Peyer's patch (tissue), 4 donors: ENCODE results near the gene TMEM248. TPM values are rescaled to one million over a fixed set of nuclear protein-coding genes. Genes with fewer than 3 reads are reported as not detected.
"Not testable (repeated sequence)": the region's sequence is repeated elsewhere in the genome, so short reads cannot be mapped to it uniquely, and the experiment has no call there.

Experiments used
- DNase-seq, 3 donors: peaks; one replicate each; pipeline ENCODE4 v3.0.0-alpha.2; 2017 to 2019
- H3K27ac ChIP-seq, 4 donors: fragments of 200-600 bp; sonication (generic); one replicate each; pipeline ENCODE4 v1.5.1; 2016 to 2019
- H3K27me3 ChIP-seq, 2 donors: fragments of 200-600 bp; sonication (generic); one replicate each; pipeline ENCODE4 v1.5.1; 2019
- H3K36me3 ChIP-seq, 3 donors: fragments of 200-600 bp; sonication (generic); one replicate each; pipeline ENCODE4 v1.5.1; 2016 to 2019
- H3K4me1 ChIP-seq, 4 donors: fragments of 200-600 bp; sonication (generic); one replicate each; pipeline ENCODE4 v1.5.1; 2016 to 2019
- H3K4me3 ChIP-seq, 4 donors: fragments of 200-600 bp; sonication (generic); 1 replicate in 3 of 4; 2 replicates in 1 of 4; pipeline ENCODE4 v1.5.1; 2016 to 2019; ENCODE audit warnings: mild to moderate bottlenecking in 1 of 4
- H3K9me3 ChIP-seq, 4 donors: fragments of 200-600 bp; sonication (generic); one replicate each; pipeline ENCODE4 v1.5.1; 2016 to 2019; ENCODE audit warnings: mild to moderate bottlenecking in 1 of 4
- CTCF ChIP-seq, 6 experiments: fragments of 450-650 bp in 4 of 6; fragments of 200-600 bp in 2 of 6; sonication (generic) in 1 of 6; IDR thresholded peaks; one replicate each; pipeline ENCODE4 v1.5.1; 2017 to 2019; ENCODE audit warnings: antibody characterized with exemption in 6 of 6, mild to moderate bottlenecking in 3 of 6, moderate library complexity in 1 of 6
- POLR2A ChIP-seq, 2 donors: fragments of 450-650 bp; IDR thresholded peaks; one replicate each; pipeline ENCODE4 v1.5.1; 2017; ENCODE audit warnings: antibody characterized with exemption in 2 of 2, mild to moderate bottlenecking in 2 of 2, moderate library complexity in 2 of 2
- total RNA-seq, 4 donors: library from RNA; depleted of rRNA; stranded (reverse); fragments of >200 nt; gene quantifications; one replicate each; pipeline ENCODE4 v1.1.0, GENCODE V29; 2016

TMEM248 gene
- 100 to 1,000 TPM in 3 of 4 donors, 10 to 100 TPM in 1; 61.9 to 125 (median 115) TPM for total RNA-seq

DNA sequence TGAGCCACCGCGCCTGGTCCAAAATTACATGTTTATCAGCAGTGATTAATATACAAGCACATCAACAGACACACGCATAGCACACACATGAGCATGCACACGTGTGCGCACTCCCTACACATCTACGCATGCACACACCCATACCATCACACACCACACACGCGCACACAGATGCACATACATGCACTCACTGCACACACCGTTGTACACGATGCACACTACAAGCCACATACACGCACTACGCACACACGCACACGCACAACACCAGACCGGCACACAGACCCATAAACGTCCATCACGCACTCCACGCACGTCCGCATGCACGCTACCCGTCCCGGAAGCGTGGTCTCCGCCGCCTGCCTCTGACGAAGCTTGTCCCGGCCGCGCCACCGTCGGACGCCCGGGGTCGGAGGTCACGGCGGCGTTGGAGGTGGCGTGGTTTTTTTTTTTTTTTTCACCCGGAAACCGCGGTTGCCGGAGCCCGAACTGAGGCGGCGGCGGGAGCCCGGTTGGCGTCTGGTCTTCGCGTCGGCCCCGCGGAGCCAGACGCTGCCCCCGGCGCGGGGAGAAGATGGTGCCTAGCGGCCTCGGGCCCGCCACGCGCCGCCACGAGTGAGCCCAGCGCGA lies at the start of gene TMEM248:
TMEM248 (plus strand) TSS at position 457 of the 627 bp plus-strand sequence. CDS start 20,641 bp downstream, outside the sequence.
- H3K4me3 ChIP-seq = peak within 1 kb of the TSS; percentile 85 to 95 (median 92)
- TF ChIP-seq CTCF (IDR thresholded peaks at IDR 0.05) (no peak), POLR2A (IDR thresholded peaks at IDR 0.05) (peak; percentile 47 to 56)
- H3K27ac ChIP-seq = peak within 1 kb of the TSS; percentile 87 to 94 (median 90)
- H3K27me3 ChIP-seq = no peaks in the 10 kb centered on the region
- no peaks in the 10 kb centered on the region for H3K9me3 ChIP-seq
- peaks cover 0 to 23% (median 3%) of the 10 kb centered on the region in 4 donors for H3K4me1 ChIP-seq
- peaks cover 0 to 7% (median under 1%) of the 10 kb centered on the region in 3 donors for H3K36me3 ChIP-seq
- DNase-seq = peak; percentile 92 to 96 (median 95)

GRCh38 chr7:66873476-66873875 lies 47.5 kb upstream of the TMEM248 start:
- no peak overlapping the region for H3K27ac ChIP-seq
- DNase-seq = no peak
- TF ChIP-seq POLR2A (IDR thresholded peaks at IDR 0.05) = no peak
- no peak overlapping the region for H3K4me3 ChIP-seq
- no peaks in the 10 kb centered on the region for H3K4me1 ChIP-seq
- no peaks in the 10 kb centered on the region for H3K9me3 ChIP-seq
- no peaks in the 10 kb centered on the region for H3K27me3 ChIP-seq
- peaks cover 0 to 4% (median 0%) of the 10 kb centered on the region in 3 donors for H3K36me3 ChIP-seq

GRCh38 chr7:66877577-66878300 lies 43.3 kb upstream of the TMEM248 start:
- H3K27me3 ChIP-seq = no peaks in the 10 kb centered on the region
- no peak overlapping the region for H3K27ac ChIP-seq
- DNase-seq = no peak
- no peaks in the 10 kb centered on the region for H3K4me1 ChIP-seq
- H3K9me3 ChIP-seq = no peaks in the 10 kb centered on the region
- TF ChIP-seq CTCF (IDR thresholded peaks at IDR 0.05) (no peak), POLR2A (IDR thresholded peaks at IDR 0.05) (no peak)
- no peaks in the 10 kb centered on the region for H3K36me3 ChIP-seq
- H3K4me3 ChIP-seq = no peak overlapping the region

DNA sequence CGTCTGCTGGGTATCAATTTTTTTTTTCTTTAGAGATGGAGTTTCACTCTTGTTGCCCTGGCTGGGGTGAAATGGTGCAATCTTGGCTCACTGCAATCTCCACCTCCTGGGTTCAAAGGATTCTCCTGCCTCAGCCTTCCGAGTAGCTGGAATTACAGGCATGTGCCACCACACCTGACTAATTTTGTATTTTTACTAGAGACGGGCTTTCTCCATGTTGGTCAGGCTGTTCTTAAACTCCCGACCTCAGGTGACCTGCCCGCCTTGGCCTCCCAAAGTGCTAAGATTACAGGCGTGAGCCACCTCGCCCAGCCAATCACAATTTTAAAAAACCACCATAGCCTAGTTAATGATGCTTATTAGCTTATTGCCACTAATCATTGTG lies 42.7 kb upstream of the TMEM248 start:
- H3K4me3 ChIP-seq, H3K27ac ChIP-seq, H3K27me3 ChIP-seq, H3K36me3 ChIP-seq, H3K9me3 ChIP-seq, H3K4me1 ChIP-seq, DNase-seq: not testable (repeated sequence)

- no peak overlapping the region for H3K27ac ChIP-seq
- no peak for DNase-seq
- H3K9me3 ChIP-seq = no peaks in the 10 kb centered on the region
- no peaks in the 10 kb centered on the region for H3K27me3 ChIP-seq
- no peaks in the 10 kb centered on the region for H3K36me3 ChIP-seq
- H3K4me1 ChIP-seq = no peaks in the 10 kb centered on the region
- no peak overlapping the region for H3K4me3 ChIP-seq
- TF ChIP-seq CTCF (IDR thresholded peaks at IDR 0.05) = no peak
- no peak for TF ChIP-seq POLR2A (IDR thresholded peaks at IDR 0.05)
These were observed 41.0 kb upstream of the TMEM248 start for GRCh38 chr7:66880053-66880452.

DNA sequence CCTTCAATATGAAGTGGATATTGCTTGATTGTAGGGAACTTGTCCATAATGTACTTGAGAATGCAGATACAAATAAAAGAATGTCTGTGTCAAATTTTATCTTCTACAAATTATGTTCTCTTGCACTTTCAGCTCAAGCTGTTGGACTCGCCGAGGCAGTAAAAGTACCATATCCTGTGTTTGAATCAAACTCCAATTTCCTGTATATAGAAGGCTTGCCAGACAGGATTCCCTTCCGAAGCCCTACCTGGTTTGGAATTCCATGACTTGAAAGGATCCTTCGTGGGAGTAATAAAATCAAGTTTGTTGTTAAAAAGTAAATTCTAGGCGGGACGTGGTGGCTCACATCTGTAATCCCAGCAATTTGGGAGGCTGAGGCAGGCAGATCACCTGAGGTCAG lies 40.4 kb upstream of the TMEM248 start:
- H3K27me3 ChIP-seq, H3K36me3 ChIP-seq, DNase-seq, H3K4me1 ChIP-seq, H3K9me3 ChIP-seq, H3K27ac ChIP-seq, H3K4me3 ChIP-seq: not testable (repeated sequence)

DNA sequence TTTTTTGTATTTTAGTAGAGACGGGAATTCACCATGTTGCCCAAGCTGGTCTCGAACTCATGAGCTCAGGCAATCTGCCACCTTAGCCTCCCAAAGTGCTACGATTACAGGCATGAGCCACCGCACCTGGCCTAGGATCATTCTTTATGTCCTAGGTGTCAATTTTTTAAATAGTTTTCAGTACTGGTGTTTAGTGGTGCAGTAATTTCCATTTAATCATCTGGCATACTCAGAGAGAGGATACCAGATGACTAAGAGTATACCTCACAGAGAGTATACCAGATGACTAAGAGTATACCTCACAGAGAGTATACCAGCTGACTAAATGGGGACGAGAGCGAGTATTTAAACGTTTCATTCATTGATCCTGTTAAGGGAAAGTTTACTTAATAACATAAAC lies 37.3 kb upstream of the TMEM248 start:
- no peak for DNase-seq
- Histone ChIP-seq H3K4me1 (no peaks in the 10 kb centered on the region), H3K27ac (no peak overlapping the region), H3K9me3 (no peaks in the 10 kb centered on the region), H3K27me3 (no peaks in the 10 kb centered on the region), H3K4me3 (no peak overlapping the region), H3K36me3 (no peaks in the 10 kb centered on the region)
- no peak for TF ChIP-seq CTCF (IDR thresholded peaks at IDR 0.05)
- no peak for TF ChIP-seq POLR2A (IDR thresholded peaks at IDR 0.05)

- H3K9me3 ChIP-seq, H3K27me3 ChIP-seq, H3K4me1 ChIP-seq, H3K4me3 ChIP-seq, H3K36me3 ChIP-seq, H3K27ac ChIP-seq, DNase-seq: not testable (repeated sequence)
These were observed 36.5 kb upstream of the TMEM248 start for GRCh38 chr7:66884556-66884955.
